Transverse colon (tissue), 4 donors: Measurements from ENCODE around the gene SOHLH2. TPM values are rescaled to one million over a fixed set of nuclear protein-coding genes. Genes with fewer than 3 reads are reported as not detected.

Experiments used
- DNase-seq: peaks from one replicate; pipeline ENCODE4 v3.0.0-alpha.2; 2019
- H3K27ac ChIP-seq, 4 donors: fragments of 200-600 bp; sonication (generic); 2 replicates each; pipeline ENCODE4 v1.5.1; 2016 to 2018; ENCODE audit warnings: inconsistent platforms in 4 of 4
- H3K27me3 ChIP-seq: fragments of 200-600 bp; sonication (generic); 2 replicates; pipeline ENCODE4 v1.5.1; 2017; ENCODE audit warnings: inconsistent platforms
- H3K36me3 ChIP-seq, 4 donors: fragments of 200-600 bp; sonication (generic); 2 replicates each; pipeline ENCODE4 v1.5.1; 2017 to 2019; ENCODE audit warnings: inconsistent platforms in 4 of 4
- H3K4me1 ChIP-seq, 4 donors: fragments of 200-600 bp; sonication (generic); 2 replicates each; pipeline ENCODE4 v1.5.1; 2017 to 2020; ENCODE audit warnings: inconsistent platforms in 4 of 4
- H3K4me3 ChIP-seq, 4 donors: fragments of 200-600 bp; sonication (generic); 1 replicate in 1 of 4; 2 replicates in 3 of 4; pipeline versions ENCODE4 v1.5.1 to v1.6.1; 2017 to 2019; ENCODE audit warnings: inconsistent platforms in 4 of 4
- H3K9me3 ChIP-seq, 2 donors: fragments of 200-600 bp; sonication (generic); 2 replicates each; pipeline ENCODE4 v1.5.1; 2017 to 2019; ENCODE audit warnings: inconsistent platforms in 2 of 2
- EP300 ChIP-seq: sonication (generic); formaldehyde crosslinking; IDR thresholded peaks from one replicate; pipeline ENCODE4 v1.6.1; 2017; ENCODE audit warnings: antibody characterized with exemption, low read depth
- POLR2A ChIP-seq: fragments of 450-650 bp; IDR thresholded peaks from one replicate; pipeline ENCODE4 v1.6.1; 2016; ENCODE audit warnings: antibody characterized with exemption, mild to moderate bottlenecking, moderate library complexity
- POLR2AphosphoS5 ChIP-seq, 3 donors: sonication (generic); formaldehyde crosslinking; IDR thresholded peaks; one replicate each; pipeline ENCODE4 v1.6.1; 2016; ENCODE audit warnings: antibody characterized with exemption in 3 of 3
- WGBS, 2 donors: methylation state at CpG; one replicate each; pipeline ENCODE4 v1.1.5; 2018; ENCODE audit warnings: low coverage in 1 of 2; 5-methylcytosine and 5-hydroxymethylcytosine counted together
- in situ Hi-C, 4 donors: fragments of 200-750 bp; cut with MboI; loops; one replicate each; pipeline versions ENCODE4 v1.15.0 to v1.15.1; 2017; ENCODE audit warnings: low sequenced_read_pairs in 3 of 4, low pct_ligation_motif_present in 1 of 4, low pct_unique_long_range_greater_than_20kb in 1 of 4
- intact Hi-C: fragments of 100-400 bp; cut with DNase I; formaldehyde crosslinking; loops from one replicate; pipeline ENCODE4 v1.15.1; 2023; ENCODE audit warnings: low total_unique reads
- total RNA-seq, 4 donors: library from RNA; depleted of rRNA; stranded (reverse); fragments of >200 nt; gene quantifications; one replicate each; pipeline ENCODE4 v1.1.0, GENCODE V29; 2016
- TF ChIP-seq, protein P1 (sequence below), 5 experiments: fragments of 200-600 bp in 3 of 5; fragments of 450-650 bp in 2 of 5; sonication (generic) in 3 of 5; IDR thresholded peaks; 1 replicate in 2 of 5; 2 replicates in 3 of 5; pipeline ENCODE4 v1.5.1; 2016 to 2017; ENCODE audit warnings: antibody characterized with exemption in 5 of 5, inconsistent platforms in 3 of 5, mild to moderate bottlenecking in 2 of 5, moderate library complexity in 1 of 5

Gene SOHLH2
- total RNA-seq, 4 donors from 2014 or later = 0.27 TPM; not detected in 3

DNA sequence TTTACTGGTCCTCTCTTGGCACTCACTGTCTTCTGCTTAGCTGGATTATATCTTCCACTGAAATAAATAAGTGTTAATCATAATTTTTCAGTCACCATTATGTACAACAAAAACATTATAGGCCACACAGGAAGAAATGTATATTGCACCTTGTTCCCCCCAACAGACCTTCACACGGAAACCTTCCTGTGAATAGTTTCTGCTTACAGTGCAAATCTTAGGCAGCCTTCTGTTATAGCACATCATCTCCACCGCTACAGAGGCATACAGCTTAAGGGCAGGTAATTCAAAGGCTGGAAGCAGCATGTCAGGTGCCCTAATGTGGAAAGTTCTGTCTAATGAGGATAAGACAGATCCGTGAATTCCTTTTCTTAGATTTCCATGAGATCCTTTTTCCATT is 16.9 kb upstream of the SOHLH2 start:
- Histone ChIP-seq H3K27ac (no peak overlapping the region), H3K4me3 (no peak overlapping the region), H3K9me3 (peaks cover 4 to 7% of the 10 kb centered on the region in 2 donors), H3K4me1 (no peaks in the 10 kb centered on the region), H3K27me3 (no peaks in the 10 kb centered on the region), H3K36me3 (no peaks in the 10 kb centered on the region)
- intact Hi-C loops (no loop called here), in situ Hi-C loops (no loop called here)
- 84 to 93% methylated on average over 2 to 3 of the region's 3 CpGs for WGBS, 2 donors
- no peak for TF ChIP-seq EP300
- TF ChIP-seq POLR2A = no peak
- TF ChIP-seq, protein P1, sequence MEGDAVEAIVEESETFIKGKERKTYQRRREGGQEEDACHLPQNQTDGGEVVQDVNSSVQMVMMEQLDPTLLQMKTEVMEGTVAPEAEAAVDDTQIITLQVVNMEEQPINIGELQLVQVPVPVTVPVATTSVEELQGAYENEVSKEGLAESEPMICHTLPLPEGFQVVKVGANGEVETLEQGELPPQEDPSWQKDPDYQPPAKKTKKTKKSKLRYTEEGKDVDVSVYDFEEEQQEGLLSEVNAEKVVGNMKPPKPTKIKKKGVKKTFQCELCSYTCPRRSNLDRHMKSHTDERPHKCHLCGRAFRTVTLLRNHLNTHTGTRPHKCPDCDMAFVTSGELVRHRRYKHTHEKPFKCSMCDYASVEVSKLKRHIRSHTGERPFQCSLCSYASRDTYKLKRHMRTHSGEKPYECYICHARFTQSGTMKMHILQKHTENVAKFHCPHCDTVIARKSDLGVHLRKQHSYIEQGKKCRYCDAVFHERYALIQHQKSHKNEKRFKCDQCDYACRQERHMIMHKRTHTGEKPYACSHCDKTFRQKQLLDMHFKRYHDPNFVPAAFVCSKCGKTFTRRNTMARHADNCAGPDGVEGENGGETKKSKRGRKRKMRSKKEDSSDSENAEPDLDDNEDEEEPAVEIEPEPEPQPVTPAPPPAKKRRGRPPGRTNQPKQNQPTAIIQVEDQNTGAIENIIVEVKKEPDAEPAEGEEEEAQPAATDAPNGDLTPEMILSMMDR (IDR thresholded peaks at IDR 0.05) = no peak
- no peak for TF ChIP-seq POLR2AphosphoS5 (IDR thresholded peaks at IDR 0.05)
- DNase-seq = no peak

DNA sequence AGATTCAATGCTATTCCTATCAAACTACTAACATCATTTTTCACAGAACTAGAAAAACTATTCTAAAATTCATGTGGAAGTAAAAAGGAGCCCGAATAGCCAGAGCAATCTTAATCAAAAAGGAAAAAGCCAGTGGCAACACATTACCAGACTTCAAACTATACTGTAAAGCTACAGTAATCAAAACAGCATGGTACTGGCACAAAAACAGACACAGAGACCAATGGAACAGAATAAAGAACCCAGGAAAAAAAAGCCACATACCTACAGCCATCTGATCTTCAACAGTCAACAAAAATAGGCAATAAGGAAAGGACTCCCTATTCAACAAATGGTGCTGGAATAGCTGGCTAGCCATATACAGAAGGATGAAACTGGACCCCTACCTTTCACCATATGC is 10.4 kb upstream of the SOHLH2 start:
- no peaks in the 10 kb centered on the region for H3K27me3 ChIP-seq
- in situ Hi-C loops = no loop called here
- no peak for DNase-seq
- H3K36me3 ChIP-seq = no peaks in the 10 kb centered on the region
- H3K27ac ChIP-seq = no peak overlapping the region
- 88 to 90% methylated on average over 1 of the region's 1 CpG for WGBS, 2 donors
- TF ChIP-seq, protein P1 (IDR thresholded peaks at IDR 0.05) = no peak
- TF ChIP-seq EP300 (no peak), POLR2AphosphoS5 (IDR thresholded peaks at IDR 0.05) (no peak), POLR2A (no peak)
- H3K4me3 ChIP-seq = no peak overlapping the region
- intact Hi-C loops = no loop called here
- H3K9me3 ChIP-seq = peaks cover 4 to 15% of the 10 kb centered on the region in 2 donors
- H3K4me1 ChIP-seq = no peaks in the 10 kb centered on the region

DNA sequence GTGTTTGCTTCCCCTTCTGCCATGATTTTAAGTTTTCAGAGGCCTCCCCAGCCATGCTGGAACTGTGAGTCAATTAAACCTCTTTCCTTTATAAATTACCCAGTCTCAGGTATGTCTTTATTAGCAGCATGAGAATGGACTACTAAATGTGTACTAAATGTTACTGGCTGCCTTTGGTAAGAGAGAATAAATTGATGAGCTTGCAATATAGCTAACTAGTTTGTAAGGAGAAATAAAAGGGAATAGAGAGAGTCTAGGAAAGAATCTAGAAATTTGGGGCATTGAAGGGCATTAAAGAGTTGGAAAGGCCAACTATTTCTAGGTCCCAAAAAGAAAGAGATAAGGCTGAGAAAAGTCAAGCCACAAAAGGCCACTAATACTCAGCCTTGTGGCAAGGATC is 5.5 kb upstream of the SOHLH2 start:
- intact Hi-C loops (no loop called here), in situ Hi-C loops (no loop called here)
- Histone ChIP-seq H3K4me1 (no peaks in the 10 kb centered on the region), H3K27me3 (no peaks in the 10 kb centered on the region), H3K4me3 (no peak overlapping the region), H3K36me3 (no peaks in the 10 kb centered on the region), H3K9me3 (peaks cover 0 to 10% of the 10 kb centered on the region in 2 donors), H3K27ac (no peak overlapping the region)
- TF ChIP-seq POLR2AphosphoS5 (IDR thresholded peaks at IDR 0.05) (no peak), EP300 (no peak), POLR2A (no peak)
- TF ChIP-seq, protein P1 (IDR thresholded peaks at IDR 0.05) = no peak
- no peak for DNase-seq

DNA sequence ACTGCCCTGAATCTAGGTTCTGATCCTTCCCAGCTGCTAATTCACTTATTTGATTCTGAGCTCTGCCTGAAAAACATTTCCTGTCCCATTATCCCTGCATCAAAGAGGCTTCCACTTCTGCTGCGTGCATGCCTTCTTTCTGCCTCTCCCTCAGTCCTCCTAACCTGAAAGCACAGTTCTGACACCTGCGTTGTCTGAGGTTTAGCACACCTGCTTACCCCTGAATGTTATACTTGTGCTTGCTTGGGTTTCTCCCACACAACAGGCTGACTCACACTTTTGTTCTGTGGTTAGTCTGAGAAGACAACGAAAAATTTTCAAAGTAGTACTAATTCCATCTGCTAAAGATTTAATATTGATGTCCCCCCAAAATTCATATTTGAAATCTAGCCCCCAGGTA is 3.1 kb upstream of the SOHLH2 start:
- no peaks in the 10 kb centered on the region for H3K4me1 ChIP-seq
- intact Hi-C loops (no loop called here), in situ Hi-C loops (no loop called here)
- H3K4me3 ChIP-seq = no peak overlapping the region
- no peaks in the 10 kb centered on the region for H3K9me3 ChIP-seq
- H3K27me3 ChIP-seq = no peaks in the 10 kb centered on the region
- DNase-seq = no peak
- TF ChIP-seq POLR2AphosphoS5 (IDR thresholded peaks at IDR 0.05) (no peak), POLR2A (no peak), EP300 (no peak)
- TF ChIP-seq, protein P1 (IDR thresholded peaks at IDR 0.05) = no peak
- no peak overlapping the region for H3K27ac ChIP-seq
- 71 to 83% methylated on average over 1 to 3 of the region's 3 CpGs for WGBS, 2 donors
- H3K36me3 ChIP-seq = no peaks in the 10 kb centered on the region
